GM19397 (cell line): Measurements from ENCODE around the gene KDM4C.

Experiments
- ATAC-seq: cut with Tn5 transposase; IDR thresholded peaks from one replicate; pipeline ENCODE4 v1.9.1; 2021; ENCODE audit warnings: mild to moderate bottlenecking, moderate library complexity; ENCODE audit not compliant: unreplicated experiment

Gene KDM4C

DNA sequence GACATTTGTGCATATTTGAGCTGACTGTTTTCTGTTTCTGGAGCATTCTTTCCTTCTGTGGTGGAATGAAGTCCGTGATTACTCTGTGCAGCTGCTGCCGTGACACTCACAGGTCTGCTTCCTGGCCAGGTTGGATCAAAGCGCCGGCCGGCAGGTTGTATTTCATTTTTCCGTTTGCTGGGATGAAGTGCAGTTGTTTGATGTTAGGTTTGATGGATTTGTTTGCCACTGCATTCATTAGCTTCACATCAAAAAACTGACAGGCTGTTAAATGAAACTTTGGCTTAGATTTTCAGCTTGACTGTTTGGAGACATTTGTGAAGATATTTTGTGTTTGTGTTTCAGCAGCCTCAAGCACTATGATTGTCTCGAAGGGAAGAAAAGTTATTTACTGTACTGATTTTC lies 140.1 kb downstream of the KDM4C start:
- ATAC-seq, result no peak

DNA sequence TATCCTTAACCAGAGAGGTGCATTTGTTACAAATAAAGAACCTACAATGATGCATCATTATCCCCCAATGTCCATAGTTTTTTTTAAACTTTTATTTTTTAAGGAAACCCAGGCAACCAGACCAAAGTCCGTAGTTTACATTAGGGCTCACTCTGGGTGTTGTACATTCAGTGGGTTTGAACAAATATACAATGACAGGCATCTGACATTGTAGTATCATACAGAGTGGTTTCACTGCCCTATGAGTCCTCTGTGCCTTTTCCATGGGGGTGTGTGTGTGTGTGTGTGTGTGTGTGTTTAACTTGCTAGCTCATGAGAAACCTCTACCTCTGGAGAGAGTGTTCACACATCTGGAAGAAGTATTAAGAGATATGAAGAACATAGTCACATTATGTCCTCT lies 141.5 kb downstream of the KDM4C start:
- no peak for ATAC-seq

DNA sequence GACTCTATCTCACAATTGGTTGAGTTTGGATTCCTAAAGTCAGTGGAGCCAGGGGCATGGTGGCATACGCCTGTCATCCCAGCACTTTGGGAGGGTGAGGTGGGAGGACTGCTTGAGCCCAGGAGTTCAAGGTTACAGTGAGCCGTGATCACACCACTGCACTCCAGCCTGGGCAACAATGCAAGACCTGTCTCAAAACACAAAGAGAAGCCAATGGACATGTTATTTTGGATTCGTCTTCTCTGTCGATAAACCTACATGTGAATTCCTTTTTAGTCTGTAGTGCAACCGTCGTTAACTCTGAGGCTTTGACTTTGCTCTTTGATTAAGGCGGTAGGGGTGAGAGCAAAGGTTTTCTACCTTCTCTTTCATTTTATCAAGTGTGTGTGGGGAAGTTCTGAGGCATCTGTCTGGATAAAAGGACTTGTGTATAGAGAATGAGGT lies 142.7 kb downstream of the KDM4C start:
- no peak for ATAC-seq

DNA sequence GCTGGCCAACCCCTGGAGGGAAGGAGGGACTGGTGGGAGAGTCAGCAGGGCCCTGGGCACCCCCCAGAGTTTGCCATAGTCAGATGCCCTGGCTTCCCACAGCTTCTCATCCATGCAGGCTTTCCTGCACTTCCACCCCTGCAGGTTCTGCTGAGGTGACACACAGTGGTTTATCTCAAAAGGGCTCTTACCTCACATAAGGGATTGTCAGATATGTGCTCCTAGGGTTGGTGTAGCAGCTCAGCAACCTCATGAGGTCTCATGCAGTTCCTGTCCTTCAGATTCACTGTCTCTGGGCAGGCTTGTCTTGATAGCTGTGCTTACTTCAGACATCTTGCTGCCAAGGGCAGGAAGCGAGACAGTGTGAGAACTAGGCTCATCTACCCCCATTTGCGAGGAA lies 143.4 kb downstream of the KDM4C start:
- no peak for ATAC-seq

DNA sequence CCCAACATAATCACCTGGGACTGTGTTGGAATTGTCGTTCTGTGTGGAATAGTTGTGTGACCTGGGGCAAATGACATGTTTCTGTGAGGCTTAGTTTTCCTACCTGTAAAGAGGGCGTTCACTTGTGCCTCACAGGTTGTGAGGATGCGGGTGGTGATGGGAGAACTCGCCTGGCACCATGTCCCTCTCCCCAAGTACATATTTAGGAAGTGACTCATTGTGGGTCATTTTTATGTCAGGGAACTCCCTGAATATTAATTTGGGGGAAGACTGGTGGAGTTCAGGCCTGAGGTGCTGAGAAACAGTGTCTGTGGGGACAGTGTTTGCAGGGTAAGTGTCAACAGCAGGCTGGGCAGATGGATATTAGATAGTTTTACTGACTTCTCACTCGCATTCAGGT lies 144.7 kb downstream of the KDM4C start:
- ATAC-seq, result no peak

DNA sequence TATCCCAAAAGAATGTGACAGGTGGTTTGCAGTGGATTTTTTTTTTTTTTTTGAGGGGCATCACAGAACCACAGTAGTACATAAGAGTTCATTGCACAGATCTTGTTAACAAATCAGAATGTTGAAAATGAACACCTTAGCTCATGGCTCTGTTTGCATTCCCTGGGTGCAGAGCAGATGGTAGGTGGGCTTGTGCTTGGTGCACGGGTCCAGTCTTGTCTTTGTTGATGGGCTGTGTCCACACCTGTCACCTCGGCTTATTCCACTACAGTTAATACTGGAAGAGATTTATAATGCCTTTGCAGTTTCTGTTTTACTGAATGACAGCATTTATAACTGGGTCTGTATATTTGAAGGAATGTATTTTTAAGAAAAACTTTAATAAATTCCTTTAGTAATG lies 146.6 kb downstream of the KDM4C start:
- ATAC-seq, result no peak

DNA sequence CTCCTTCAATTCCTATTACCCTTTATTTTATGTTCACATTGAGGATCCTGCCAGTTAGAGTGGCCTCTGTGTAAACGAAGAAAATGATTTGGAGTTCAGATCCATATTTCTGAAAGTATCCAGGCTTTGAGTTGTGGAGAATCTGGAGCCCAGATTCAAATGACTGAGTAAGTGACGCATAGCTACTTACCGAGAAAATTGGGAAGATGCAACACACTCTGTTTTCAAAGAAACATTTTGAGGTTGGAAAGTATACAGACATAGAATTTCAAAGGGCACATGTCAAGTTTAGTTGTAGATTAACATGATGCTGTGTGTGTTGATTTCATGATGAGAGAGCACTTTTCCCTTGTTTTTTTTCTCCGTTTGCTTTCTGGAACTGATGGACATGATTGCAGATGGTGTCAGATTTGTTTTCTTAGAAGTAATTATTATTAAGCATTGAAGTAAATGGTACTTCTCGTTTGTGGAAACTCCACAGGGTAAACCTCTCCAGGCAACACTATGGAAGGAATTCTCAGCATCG lies 148.1 kb downstream of the KDM4C start:
- no peak for ATAC-seq

DNA sequence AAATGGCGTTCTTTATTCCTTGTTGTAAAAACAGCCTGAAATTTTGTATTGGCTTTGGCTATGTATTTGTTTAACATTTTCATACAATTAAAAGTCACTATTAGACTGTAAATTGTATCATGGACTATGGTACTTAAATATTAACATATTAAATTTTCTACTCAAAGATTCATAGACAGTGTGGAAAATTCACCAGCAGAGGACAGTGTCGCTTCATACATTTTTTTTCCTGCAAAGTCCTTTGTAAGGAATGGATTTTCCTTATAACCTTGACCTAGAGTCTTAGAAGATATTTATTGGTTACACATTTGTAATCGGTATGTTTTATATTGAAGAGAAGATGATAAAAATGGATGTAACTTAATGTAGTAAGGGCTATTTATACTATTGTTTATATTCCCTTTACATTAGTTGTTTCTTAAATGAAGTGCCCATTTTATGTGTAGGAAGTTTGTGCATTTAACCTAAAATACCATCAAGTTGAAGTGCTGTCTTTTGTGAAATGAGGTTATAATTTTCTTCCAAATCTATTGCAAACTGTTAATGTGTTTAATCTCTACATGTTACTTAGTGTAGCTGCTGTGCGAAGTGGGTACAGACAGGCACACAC lies 150.1 kb downstream of the KDM4C start:
- no peak for ATAC-seq

DNA sequence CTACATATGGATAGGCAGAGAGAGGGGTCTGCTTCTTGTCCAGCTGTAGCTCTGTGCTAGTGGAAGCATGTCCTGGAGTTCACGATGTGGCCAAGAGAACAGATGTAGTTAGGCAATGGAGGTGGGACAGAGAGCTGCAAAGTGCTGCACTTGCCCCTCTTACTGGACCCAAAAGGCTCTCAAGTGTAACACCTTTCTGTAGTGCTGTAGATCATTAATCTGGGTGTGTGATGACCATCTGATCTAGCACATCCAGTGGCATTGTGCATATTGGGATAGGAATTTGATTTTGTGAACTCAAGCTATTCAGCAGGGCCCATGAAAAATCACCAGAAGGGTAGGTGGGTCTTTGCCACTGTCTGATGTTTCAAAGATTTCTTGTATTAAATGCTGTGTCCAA lies 151.4 kb downstream of the KDM4C start:
- no peak for ATAC-seq

DNA sequence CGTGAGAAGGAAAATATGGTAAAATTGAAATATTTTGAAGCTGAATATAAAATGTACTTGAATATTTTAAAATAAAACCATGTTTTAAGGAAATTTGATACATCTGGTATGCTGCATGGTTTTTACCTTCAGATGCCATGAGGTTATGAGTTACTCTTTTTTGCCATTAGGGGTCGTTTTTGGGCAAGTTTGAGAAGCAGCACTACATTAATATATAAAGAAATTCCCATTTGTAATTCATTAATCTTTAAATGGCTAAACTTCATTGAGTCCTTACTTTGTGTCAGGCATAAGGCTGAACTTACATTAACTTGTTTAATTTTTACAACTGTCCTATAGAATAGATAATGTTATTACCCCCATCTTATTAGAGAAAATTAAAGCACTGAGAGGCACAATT lies 152.3 kb downstream of the KDM4C start:
- no peak for ATAC-seq

DNA sequence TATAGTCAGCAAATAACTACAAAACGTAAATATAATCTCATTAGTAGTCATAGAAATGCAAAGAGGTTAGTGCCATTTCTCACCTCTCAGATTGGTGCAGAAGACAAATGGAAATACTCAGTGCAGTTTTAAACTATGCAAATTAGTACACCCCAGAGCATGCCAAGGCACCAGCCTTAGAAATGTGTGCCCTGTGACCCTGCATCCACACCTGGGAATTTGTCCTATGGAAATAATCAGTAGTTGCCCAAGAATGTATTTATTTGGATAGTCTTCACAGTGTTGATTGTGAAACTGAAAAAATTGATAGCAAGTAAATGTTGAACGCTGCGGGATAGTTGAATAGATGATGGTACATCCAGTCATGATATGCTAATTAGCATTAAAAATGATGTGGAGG lies 152.7 kb downstream of the KDM4C start:
- ATAC-seq, result no peak

DNA sequence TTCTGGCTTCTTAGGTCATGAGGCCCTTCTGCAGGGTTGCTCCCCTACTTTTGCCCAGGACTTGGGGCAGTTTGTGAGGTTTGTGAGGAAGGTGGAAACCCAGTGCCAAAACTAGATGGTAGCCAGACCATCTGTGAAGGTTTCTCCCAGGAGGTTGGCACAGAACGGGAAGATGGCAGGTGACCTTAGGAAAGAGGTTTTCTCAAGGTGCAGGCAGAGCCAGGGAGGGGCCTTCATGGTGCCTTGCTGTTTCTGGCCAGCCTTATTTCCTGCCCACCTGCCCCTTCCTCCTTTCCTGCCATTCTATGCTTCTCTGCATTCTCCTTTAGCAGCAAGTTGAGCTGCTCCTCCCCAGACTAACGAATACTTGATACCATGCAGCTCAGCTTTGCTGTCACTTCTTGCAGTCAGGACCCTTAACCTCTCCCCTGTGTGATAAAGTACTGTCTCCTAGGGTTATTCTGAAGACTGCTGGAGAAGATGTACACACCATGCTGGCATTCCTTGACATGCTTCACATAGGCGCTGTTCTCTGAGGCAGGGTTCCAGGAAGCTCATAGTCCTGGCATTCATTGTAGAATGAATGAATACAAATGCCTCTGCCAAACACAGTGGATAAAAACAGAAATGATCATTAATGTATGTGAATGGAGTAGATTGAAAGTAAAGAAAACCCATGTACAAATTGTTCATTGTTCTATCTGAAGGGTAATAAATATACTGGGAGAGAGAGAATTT lies 154.3 kb downstream of the KDM4C start:
- no peak for ATAC-seq

DNA sequence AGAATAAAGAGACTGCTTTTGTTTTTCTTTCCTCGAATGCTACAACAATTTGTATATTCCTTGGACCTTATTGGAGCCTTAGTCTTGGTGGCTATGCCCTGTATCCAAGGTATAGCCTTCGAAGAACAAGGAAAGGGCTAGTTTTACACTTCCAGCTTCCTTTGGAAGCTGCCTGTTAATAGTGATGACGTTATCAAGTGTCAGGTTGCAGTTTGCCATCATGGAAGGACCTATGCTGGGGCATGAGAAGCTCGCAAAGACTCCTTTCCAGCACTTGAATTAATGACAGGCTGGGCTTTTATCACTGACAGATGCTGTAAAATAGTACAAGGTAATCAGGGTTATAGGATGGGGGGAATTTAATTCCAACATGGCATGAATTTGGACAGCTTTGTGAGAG lies 157.9 kb downstream of the KDM4C start:
- ATAC-seq, result no peak

DNA sequence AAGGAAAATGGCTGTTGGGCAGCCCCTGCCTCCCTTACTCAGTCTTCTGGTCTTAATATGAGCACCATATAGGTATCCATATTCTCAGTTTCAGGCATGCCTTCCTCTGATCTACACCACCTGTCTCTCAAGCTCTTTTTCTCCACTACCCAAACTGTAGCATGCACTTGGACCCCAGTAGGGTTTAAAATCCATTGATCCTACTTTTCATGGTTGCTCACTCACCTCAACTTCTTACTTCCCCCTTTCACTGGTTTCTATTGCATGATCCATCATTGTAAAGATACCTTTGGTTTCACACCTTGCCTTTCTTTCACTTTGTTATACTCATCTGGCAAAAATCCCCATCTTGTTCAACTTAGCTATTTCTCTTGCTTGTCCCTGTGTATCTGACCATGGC lies 159.4 kb downstream of the KDM4C start:
- ATAC-seq, result peak; percentile 80

DNA sequence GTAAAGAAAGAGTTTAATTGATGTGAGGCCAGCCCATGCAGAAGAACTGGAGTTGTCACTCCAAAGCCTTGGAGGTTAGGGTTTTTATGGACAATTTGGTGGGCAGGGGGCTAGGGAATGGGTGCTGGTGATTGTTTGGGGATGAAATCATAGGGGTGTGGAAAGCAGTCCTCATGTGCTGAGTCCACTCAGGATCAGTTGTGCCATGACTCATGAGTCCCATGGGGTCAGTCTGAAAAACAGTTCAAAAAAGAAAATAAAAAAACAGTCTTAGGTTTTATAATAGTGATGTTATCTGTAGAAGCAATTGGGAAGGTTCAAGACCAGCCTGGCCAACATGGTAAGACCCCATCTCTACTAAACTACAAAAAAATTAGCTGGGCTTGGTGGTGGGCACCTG lies 162.3 kb downstream of the KDM4C start:
- no peak for ATAC-seq

DNA sequence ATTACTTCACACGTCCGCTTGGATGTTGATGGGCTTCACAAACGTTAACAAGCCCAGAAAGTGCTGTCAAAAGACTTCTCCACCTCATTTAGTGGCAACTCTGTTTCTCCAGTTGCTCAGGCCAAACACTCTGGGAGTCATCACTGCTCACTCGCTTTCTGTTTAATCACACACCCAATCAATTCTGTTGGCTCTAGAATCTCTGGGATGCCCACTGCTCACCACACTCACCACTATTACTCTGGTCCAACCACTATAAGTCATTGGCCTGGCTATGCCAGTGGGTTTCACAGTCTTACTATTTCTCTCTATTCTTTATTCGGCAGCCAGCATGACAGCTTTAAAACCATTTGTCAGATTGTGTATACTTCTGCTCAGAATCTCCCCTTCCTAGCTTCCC lies 163.5 kb downstream of the KDM4C start:
- no peak for ATAC-seq

DNA sequence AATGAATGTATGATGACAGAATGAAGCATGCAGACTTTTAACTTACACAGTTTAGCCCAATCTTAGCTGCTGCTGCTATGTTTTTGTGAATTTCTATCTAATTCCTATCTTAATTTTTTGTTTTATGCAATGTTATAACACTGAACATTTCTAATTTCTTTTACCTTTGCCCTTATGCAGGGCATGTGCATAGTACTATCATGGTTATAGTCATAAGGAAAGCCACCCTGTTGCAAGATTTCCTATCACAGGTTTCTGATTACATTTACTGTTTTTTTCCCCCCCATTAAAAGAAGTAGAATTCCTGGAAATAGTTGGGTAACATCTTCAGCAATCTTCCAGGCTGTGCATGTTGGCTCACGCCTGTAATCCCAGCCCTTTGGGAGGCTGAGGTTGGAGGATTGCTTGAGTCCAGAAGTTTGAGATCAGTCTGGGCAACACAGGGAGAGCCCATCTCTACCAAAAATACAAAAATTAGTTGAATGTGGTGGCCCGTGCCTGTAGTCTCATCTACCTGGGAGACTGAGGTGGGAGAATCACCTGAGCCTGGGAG lies 164.4 kb downstream of the KDM4C start:
- no peak for ATAC-seq

DNA sequence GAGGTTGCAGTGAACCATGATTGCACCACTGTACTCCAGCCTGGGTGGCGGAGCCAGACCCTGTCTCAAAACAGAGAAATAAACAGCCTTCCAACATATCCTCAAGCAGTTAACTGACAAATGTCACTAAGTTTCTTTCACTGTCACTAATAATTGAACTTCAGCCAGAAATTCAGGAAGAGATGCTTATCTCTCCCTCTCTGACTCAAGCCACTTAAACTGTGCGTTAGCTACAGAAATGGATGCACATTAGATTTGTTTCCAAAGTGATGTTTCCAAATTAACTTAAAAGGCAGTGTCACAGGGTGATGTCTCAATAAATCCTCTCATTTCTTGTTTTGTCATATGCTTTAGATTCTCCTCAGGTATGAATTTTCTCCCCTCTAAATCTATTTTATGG lies 164.9 kb downstream of the KDM4C start:
- no peak for ATAC-seq

DNA sequence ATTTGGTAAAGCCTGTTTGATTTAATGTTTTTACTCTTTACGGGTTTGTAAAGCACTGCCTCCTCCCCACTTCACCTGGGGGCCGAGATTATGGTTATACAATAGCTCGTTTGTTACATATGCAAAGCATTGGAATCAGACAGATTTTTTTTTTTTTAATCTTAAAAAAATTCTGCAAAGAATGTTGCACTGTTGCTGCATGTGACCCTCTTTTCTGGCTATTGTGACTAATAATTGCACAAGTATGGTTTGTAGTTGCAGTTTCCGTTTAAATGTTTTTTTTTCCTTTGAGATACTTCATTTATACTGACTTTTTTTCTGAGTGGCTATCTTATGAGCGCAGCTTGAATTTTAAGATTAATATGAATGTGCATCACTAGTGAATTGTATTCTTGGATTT lies 165.3 kb downstream of the KDM4C start:
- no peak for ATAC-seq

DNA sequence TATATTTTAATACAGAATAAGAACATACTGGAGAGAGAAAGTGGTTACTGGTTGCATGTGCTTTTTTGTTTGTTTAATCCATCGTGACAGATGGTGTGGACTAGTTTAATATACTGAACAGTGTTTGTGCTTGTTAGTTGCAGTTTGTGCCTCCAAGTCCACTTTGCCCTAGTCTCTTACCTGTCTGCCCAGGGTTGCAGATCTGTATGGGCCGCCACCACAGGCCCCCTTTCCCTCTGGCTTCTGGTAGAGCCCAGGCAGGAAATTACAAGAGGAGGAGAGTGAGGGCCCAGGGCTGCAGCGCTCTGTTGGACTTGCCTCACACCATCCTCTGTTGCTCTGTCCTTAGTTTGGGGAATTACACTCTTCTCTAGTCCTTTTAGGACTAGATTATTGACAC lies 166.4 kb downstream of the KDM4C start:
- ATAC-seq, result no peak

DNA sequence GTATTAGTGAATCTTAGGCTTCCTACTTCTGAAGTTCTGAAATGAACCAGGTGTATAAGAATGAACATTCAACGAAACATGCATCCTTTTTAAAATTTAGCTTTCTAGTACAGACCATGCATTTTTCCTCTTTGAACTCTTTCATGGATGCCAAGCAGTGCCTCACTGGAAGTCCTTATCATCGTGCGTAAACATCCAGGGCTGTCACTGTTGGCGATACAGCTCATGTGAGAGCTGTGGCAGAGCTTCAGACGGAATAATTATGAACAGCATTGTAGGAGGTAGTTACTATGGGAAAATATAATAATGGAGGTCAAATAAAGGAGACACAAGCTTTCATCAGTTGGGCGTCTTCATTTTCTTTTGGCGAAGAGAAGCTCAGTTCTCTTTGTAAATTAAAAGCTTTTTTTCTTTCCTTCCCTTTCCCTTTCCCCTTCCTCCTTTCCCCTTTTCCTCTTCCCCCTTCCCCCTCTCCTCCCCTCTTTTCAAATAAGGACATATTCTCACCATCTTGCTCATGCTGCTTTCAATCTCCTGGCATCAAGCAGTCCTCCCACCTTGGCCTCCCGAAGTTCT lies 167.3 kb downstream of the KDM4C start:
- ATAC-seq, result no peak

DNA sequence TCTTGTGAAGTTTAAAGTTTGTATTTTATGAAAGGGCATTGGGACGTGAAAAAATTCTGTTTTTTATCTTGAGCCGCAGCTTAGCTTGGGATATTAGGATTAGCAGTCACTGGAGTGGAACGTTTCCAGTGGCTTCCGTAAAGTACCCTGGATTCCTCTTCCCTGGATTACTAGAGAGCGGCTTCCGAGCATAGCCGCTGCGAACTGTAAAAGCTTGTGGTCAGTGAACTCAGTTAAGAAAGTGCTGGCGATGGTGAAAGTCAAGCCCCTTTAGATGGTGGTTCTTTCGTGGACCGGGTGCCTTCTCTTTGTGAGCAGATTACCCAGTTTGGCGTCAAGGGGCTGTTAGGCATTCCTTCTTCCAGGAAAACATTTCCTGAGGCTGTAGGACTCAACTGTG lies 168.1 kb downstream of the KDM4C start:
- no peak for ATAC-seq
